GM23338 (cell line): ENCODE data around the gene ZFYVE21. TPM values are rescaled to one million over a fixed set of nuclear protein-coding genes. Genes with fewer than 3 reads are reported as not detected.

Experiments
- ATAC-seq: fragments of 200-7000 bp; cut with Tn5 transposase; 3 replicates; pipeline ENCODE4 v1.9.1; 2020
- DNase-seq: peaks from one replicate; pipeline ENCODE4 v3.0.0-alpha.2; 2015; ENCODE audit warnings: low spot score
- H2AFZ ChIP-seq: fragments of 200-600 bp; sonication (generic); 2 replicates; pipeline ENCODE4 v1.8.0; 2016; ENCODE audit warnings: antibody characterized with exemption, mild to moderate bottlenecking, moderate library complexity
- H3F3A ChIP-seq: fragments of 200-600 bp; sonication (generic); replicated peaks from 2 replicates; pipeline ENCODE4 v1.8.0; 2017; ENCODE audit warnings: antibody characterized with exemption, mixed run types, low read depth
- H3K27ac ChIP-seq: fragments of 200-600 bp; sonication (generic); 2 replicates; pipeline ENCODE4 v1.6.1; 2016; ENCODE audit warnings: low read depth
- H3K27me3 ChIP-seq: fragments of 200-600 bp; sonication (generic); 2 replicates; pipeline ENCODE4 v1.8.0; 2016; ENCODE audit warnings: mild to moderate bottlenecking, mixed run types, moderate library complexity; ENCODE audit not compliant: insufficient read depth
- H3K36me3 ChIP-seq: fragments of 200-600 bp; sonication (generic); 2 replicates; pipeline ENCODE4 v1.8.0; 2016; ENCODE audit warnings: mild to moderate bottlenecking; ENCODE audit not compliant: insufficient read depth
- H3K4me1 ChIP-seq: fragments of 200-600 bp; sonication (generic); 2 replicates; pipeline ENCODE4 v1.8.0; 2016; ENCODE audit warnings: mild to moderate bottlenecking, moderate library complexity; ENCODE audit not compliant: insufficient read depth
- H3K4me2 ChIP-seq: fragments of 200-600 bp; sonication (generic); 2 replicates; pipeline ENCODE4 v1.7.1; 2017; ENCODE audit warnings: mixed run types
- H3K4me3 ChIP-seq: fragments of 200-600 bp; sonication (generic); 2 replicates; pipeline ENCODE4 v1.6.1; 2016; ENCODE audit warnings: mixed run types
- H3K79me2 ChIP-seq: fragments of 200-600 bp; sonication (generic); replicated peaks from 2 replicates; pipeline ENCODE4 v1.8.0; 2017; ENCODE audit warnings: mild to moderate bottlenecking; ENCODE audit not compliant: insufficient read depth
- H3K9me2 ChIP-seq: fragments of 200-600 bp; sonication (generic); 2 replicates; pipeline ENCODE4 v1.8.0; 2017; ENCODE audit not compliant: insufficient read depth
- H4K20me1 ChIP-seq: fragments of 200-600 bp; sonication (generic); replicated peaks from 2 replicates; pipeline ENCODE4 v1.8.0; 2017; ENCODE audit warnings: mild to moderate bottlenecking; ENCODE audit not compliant: insufficient read depth
- H3K27ac Mint-ChIP-seq: 2 replicates; pipeline ENCODE4 v1.8.0; 2020; ENCODE audit warnings: inconsistent platforms, mild to moderate bottlenecking, moderate library complexity, mixed read lengths
- H3K27me3 Mint-ChIP-seq: 3 replicates; pipeline ENCODE4 v1.8.0; 2022; ENCODE audit warnings: low read depth, mild to moderate bottlenecking, moderate library complexity, mixed read lengths, inconsistent platforms; ENCODE audit not compliant: insufficient read depth, poor library complexity
- H3K36me3 Mint-ChIP-seq: 3 replicates; pipeline ENCODE4 v1.8.0; 2021; ENCODE audit warnings: low read depth, mild to moderate bottlenecking, inconsistent platforms, moderate library complexity, mixed read lengths
- H3K4me1 Mint-ChIP-seq: 3 replicates; pipeline ENCODE4 v1.8.0; 2020; ENCODE audit warnings: mild to moderate bottlenecking, inconsistent platforms, mixed read lengths
- H3K4me3 Mint-ChIP-seq: 3 replicates; pipeline ENCODE4 v1.8.0; 2021; ENCODE audit warnings: moderate library complexity, mild to moderate bottlenecking, inconsistent platforms, mixed read lengths
- H3K9me3 Mint-ChIP-seq: 3 replicates; pipeline ENCODE4 v1.8.0; 2020; ENCODE audit warnings: moderate library complexity, mild to moderate bottlenecking, inconsistent platforms, mixed read lengths
- CREB1 ChIP-seq: fragments of 250-450 bp; sonication (Bioruptor Pico); IDR thresholded peaks from 2 replicates; pipeline ENCODE4 v1.5.0; 2020; ENCODE audit warnings: low read depth, mild to moderate bottlenecking, moderate library complexity
- CTCF ChIP-seq, 2 experiments: fragments of 200-600 bp in 1 of 2; sonication (generic) in 1 of 2; conservative IDR thresholded peaks; 2 replicates each; pipeline versions ENCODE4 v1.5.1 to v1.6.1; 2016 to 2017; ENCODE audit warnings: antibody characterized with exemption in 2 of 2, low read depth in 2 of 2, mild to moderate bottlenecking in 2 of 2, moderate library complexity in 1 of 2
- EZH2 ChIP-seq: fragments of 200-600 bp; sonication (generic); IDR thresholded peaks from one replicate; pipeline ENCODE4 v1.8.0; 2017; ENCODE audit warnings: antibody characterized with exemption, mild to moderate bottlenecking, low read depth; ENCODE audit not compliant: unreplicated experiment
- EZH2phosphoT487 ChIP-seq: fragments of 200-600 bp; sonication (generic); IDR thresholded peaks from one replicate; pipeline ENCODE4 v1.8.1; 2018; ENCODE audit warnings: antibody characterized with exemption; ENCODE audit not compliant: unreplicated experiment
- JUNB ChIP-seq: IDR thresholded peaks from one replicate; pipeline ENCODE4 v1.6.1; 2016; ENCODE audit warnings: antibody characterized with exemption; ENCODE audit not compliant: unreplicated experiment
- NANOG ChIP-seq: IDR thresholded peaks from 2 replicates; pipeline ENCODE4 v1.6.1; 2016; ENCODE audit warnings: antibody characterized with exemption, borderline replicate concordance
- POLR2AphosphoS5 ChIP-seq: IDR thresholded peaks from 2 replicates; pipeline ENCODE4 v1.6.1; 2016; ENCODE audit warnings: antibody characterized with exemption, low read depth
- REST ChIP-seq: IDR thresholded peaks from one replicate; pipeline ENCODE4 v1.6.1; 2018; ENCODE audit warnings: antibody characterized with exemption; ENCODE audit not compliant: unreplicated experiment
- STAT1 ChIP-seq: IDR thresholded peaks from one replicate; pipeline ENCODE4 v1.6.1; 2016; ENCODE audit warnings: antibody characterized with exemption; ENCODE audit not compliant: unreplicated experiment
- ZNF114 ChIP-seq: fragments of 250-450 bp; sonication (Bioruptor Pico); IDR thresholded peaks from 2 replicates; pipeline ENCODE4 v1.5.0; 2020; ENCODE audit warnings: mild to moderate bottlenecking, moderate library complexity
- ZNF331 ChIP-seq: fragments of 250-450 bp; sonication (Bioruptor Pico); IDR thresholded peaks from 2 replicates; pipeline ENCODE4 v1.5.0; 2020; ENCODE audit warnings: low read depth, mild to moderate bottlenecking, moderate library complexity
- polyA plus RNA-seq: library from polyadenylated mRNA; unstranded; fragments of >200 nt; fragmentation: Nextera tagmentation; extraction: Ambion mirVana; gene quantifications from 2 replicates; pipeline ENCODE4 v1.2.1, GENCODE V29; 2016
- total RNA-seq: library from RNA; depleted of rRNA; stranded (reverse); fragments of >200 nt; shearing (Covaris generic); gene quantifications from 2 replicates; pipeline ENCODE4 v1.2.3, GENCODE V29; 2014
- TF ChIP-seq, protein P1 (sequence below): fragments of 250-450 bp; sonication (Bioruptor Pico); IDR thresholded peaks from 2 replicates; pipeline ENCODE4 v1.5.0; 2020; ENCODE audit warnings: mild to moderate bottlenecking, moderate library complexity
- TF ChIP-seq, protein P2 (sequence below): IDR thresholded peaks from 2 replicates; pipeline ENCODE4 v1.6.1; 2016; ENCODE audit warnings: antibody characterized with exemption

Gene ZFYVE21
- total and polyA plus RNA-seq, 2 experiments from 2014 or later, result 88.0 to 89.6 TPM

DNA sequence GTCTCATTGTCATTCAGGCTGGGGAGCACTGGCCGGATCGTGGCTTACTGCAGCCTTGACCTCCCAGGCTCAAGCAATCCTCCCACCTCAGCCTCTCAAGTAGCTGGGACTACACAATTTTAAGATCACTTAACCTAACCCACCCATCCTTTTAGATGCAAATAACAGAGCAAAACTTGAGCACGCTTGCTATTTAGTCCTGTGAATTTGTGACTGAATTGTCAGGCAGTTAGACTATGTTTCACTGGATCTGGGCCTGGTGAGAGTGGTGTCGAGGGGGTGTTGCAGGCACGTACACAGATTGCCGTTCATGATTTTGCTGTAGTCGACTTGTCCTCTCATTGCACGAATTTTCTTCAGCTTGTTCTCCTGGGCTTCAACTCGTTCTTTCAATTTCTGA, 38.2 kb downstream of the ZFYVE21 start:
- Histone ChIP-seq H3F3A (0 out of 2 replicates have a peak, but pooled peaks cover 3% of the 10 kb centered on the region), H3K79me2 (no peaks in the 10 kb centered on the region), H3K27me3 (no peaks in the 10 kb centered on the region), H3K9me2 (no peaks in the 10 kb centered on the region), H4K20me1 (no peaks in the 10 kb centered on the region), H2AFZ (no peak overlapping the region), H3K4me3 (no peak overlapping the region), H3K27ac (no peak overlapping the region), H3K4me1 (no peaks in the 10 kb centered on the region), H3K36me3 (no peaks in the 10 kb centered on the region), H3K4me2 (no peak overlapping the region)
- DNase-seq (no peak), ATAC-seq (no peak)
- Mint-ChIP-seq H3K36me3 (no peaks in the 10 kb centered on the region), H3K4me3 (no peak overlapping the region), H3K4me1 (no peaks in the 10 kb centered on the region), H3K27me3 (no peaks in the 10 kb centered on the region), H3K27ac (no peak overlapping the region), H3K9me3 (no peaks in the 10 kb centered on the region)
- TF ChIP-seq ZNF114 (CRISPR knock-in tag) (no peak), REST (no peak), POLR2AphosphoS5 (no peak), EZH2 (no peak), NANOG (no peak), JUNB (no peak), CREB1 (CRISPR knock-in tag) (no peak), CTCF (conservative IDR thresholded peaks at IDR 0.05; ENCODE audit: low read depth in 2 of 2) (no peak), EZH2phosphoT487 (no peak), ZNF331 (CRISPR knock-in tag) (no peak), STAT1 (no peak)
- TF ChIP-seq, protein P1, sequence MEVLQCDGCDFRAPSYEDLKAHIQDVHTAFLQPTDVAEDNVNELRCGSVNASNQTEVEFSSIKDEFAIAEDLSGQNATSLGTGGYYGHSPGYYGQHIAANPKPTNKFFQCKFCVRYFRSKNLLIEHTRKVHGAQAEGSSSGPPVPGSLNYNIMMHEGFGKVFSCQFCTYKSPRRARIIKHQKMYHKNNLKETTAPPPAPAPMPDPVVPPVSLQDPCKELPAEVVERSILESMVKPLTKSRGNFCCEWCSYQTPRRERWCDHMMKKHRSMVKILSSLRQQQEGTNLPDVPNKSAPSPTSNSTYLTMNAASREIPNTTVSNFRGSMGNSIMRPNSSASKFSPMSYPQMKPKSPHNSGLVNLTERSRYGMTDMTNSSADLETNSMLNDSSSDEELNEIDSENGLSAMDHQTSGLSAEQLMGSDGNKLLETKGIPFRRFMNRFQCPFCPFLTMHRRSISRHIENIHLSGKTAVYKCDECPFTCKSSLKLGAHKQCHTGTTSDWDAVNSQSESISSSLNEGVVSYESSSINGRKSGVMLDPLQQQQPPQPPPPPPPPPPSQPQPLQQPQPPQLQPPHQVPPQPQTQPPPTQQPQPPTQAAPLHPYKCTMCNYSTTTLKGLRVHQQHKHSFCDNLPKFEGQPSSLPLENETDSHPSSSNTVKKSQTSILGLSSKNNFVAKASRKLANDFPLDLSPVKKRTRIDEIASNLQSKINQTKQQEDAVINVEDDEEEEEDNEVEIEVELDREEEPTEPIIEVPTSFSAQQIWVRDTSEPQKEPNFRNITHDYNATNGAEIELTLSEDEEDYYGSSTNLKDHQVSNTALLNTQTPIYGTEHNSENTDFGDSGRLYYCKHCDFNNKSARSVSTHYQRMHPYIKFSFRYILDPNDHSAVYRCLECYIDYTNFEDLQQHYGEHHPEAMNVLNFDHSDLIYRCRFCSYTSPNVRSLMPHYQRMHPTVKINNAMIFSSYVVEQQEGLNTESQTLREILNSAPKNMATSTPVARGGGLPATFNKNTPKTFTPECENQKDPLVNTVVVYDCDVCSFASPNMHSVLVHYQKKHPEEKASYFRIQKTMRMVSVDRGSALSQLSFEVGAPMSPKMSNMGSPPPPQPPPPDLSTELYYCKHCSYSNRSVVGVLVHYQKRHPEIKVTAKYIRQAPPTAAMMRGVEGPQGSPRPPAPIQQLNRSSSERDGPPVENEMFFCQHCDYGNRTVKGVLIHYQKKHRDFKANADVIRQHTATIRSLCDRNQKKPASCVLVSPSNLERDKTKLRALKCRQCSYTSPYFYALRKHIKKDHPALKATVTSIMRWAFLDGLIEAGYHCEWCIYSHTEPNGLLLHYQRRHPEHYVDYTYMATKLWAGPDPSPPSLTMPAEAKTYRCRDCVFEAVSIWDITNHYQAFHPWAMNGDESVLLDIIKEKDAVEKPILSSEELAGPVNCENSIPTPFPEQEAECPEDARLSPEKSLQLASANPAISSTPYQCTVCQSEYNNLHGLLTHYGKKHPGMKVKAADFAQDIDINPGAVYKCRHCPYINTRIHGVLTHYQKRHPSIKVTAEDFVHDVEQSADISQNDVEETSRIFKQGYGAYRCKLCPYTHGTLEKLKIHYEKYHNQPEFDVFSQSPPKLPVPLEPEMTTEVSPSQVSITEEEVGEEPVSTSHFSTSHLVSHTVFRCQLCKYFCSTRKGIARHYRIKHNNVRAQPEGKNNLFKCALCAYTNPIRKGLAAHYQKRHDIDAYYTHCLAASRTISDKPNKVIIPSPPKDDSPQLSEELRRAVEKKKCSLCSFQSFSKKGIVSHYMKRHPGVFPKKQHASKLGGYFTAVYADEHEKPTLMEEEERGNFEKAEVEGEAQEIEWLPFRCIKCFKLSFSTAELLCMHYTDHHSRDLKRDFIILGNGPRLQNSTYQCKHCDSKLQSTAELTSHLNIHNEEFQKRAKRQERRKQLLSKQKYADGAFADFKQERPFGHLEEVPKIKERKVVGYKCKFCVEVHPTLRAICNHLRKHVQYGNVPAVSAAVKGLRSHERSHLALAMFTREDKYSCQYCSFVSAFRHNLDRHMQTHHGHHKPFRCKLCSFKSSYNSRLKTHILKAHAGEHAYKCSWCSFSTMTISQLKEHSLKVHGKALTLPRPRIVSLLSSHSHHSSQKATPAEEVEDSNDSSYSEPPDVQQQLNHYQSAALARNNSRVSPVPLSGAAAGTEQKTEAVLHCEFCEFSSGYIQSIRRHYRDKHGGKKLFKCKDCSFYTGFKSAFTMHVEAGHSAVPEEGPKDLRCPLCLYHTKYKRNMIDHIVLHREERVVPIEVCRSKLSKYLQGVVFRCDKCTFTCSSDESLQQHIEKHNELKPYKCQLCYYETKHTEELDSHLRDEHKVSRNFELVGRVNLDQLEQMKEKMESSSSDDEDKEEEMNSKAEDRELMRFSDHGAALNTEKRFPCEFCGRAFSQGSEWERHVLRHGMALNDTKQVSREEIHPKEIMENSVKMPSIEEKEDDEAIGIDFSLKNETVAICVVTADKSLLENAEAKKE (CRISPR knock-in tag), result no peak
- TF ChIP-seq, protein P2, sequence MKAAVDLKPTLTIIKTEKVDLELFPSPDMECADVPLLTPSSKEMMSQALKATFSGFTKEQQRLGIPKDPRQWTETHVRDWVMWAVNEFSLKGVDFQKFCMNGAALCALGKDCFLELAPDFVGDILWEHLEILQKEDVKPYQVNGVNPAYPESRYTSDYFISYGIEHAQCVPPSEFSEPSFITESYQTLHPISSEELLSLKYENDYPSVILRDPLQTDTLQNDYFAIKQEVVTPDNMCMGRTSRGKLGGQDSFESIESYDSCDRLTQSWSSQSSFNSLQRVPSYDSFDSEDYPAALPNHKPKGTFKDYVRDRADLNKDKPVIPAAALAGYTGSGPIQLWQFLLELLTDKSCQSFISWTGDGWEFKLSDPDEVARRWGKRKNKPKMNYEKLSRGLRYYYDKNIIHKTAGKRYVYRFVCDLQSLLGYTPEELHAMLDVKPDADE, result no peak
